HG03558 (cell line): ENCODE measurements around the gene WFDC1.

Experiments used
- ATAC-seq: cut with Tn5 transposase; IDR thresholded peaks from one replicate; pipeline ENCODE4 v1.9.1; 2021; ENCODE audit warnings: moderate number of reproducible peaks; ENCODE audit not compliant: unreplicated experiment; ENCODE audit errors: extremely low read depth

WFDC1 gene

GRCh38 chr16:84271866-84272265 is 22.8 kb upstream of the WFDC1 start:
- ATAC-seq: no peak

DNA sequence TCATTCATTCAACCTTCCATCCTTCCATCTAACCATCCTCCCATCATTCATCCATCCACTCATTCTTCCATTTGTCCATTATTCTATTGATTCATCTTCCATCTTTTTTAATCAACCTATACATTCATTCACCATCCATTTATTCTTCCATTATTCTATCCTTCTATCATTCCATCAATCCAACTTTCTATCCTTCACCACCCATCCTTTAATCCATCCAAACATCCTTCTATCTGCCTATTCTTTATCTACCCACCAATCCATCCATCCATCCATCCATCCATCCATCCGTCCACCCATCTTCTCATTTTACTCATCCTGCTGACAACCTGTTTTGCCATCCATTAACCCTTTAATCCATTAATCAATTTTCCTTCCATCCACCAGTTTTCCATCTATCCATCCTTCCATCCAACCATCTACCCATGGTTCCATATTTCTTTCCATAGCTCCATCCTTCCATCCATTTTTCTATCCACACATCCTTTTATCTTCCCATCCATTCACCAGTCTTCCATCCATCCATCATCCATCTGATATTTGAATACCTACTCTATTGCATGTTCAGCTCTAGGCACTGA is 21.8 kb upstream of the WFDC1 start:
- ATAC-seq: no peak

GRCh38 chr16:84274515-84274914 is 20.2 kb upstream of the WFDC1 start:
- ATAC-seq: no peak

DNA sequence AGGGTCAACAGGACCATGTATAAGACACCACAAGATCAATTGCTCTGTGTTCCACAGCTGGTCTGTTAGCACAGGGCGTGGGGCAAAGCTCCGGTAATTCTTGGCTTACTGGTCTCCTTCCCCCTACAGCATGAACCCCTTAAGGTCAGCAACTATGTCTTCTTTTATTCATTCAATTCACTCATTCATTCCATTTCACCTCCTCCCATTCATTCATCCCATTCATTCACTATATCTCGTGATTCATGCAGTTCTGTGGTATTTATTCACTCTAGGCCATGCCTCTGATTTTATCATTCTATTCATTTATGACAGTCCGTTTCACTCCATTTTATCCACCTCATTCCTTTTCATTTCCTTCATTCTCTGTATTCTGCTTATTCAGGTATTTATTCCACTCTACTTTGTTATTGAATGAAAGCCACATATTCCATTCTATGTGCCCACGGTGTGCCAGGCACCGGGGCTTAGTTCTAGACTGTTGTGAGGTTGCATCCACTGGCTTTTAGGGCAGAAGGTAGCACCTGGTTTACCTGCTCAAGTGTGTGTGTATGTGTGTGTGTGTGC is 19.0 kb upstream of the WFDC1 start:
- no peak for ATAC-seq

DNA sequence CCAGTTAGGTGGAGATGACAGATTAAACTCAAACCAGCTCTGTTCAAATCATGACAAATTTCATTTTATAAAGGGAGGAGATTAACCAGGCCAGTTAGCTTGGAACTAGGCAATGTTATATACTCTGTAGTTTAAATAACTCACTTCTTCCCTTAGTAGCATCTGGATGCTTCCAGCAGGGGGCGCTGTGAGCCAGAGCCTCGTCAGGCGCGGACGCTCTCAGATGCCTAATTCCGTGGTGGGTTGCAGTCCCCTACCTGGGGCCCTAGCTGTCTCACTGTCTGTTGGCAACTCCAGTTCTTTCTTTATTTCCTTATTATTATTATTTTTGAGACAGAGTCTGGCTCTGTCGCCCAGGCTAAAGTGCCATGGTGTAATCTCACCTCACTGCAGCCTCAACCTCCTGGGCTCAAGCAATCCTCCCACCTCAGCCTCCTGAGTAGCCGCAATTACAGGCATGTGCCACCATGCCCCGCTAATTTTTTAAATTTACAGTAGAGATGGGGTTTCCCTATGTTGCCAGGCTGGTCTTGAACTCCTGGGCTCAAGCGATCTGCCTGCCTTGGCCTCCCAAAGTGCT is 17.3 kb upstream of the WFDC1 start:
- no peak for ATAC-seq

DNA sequence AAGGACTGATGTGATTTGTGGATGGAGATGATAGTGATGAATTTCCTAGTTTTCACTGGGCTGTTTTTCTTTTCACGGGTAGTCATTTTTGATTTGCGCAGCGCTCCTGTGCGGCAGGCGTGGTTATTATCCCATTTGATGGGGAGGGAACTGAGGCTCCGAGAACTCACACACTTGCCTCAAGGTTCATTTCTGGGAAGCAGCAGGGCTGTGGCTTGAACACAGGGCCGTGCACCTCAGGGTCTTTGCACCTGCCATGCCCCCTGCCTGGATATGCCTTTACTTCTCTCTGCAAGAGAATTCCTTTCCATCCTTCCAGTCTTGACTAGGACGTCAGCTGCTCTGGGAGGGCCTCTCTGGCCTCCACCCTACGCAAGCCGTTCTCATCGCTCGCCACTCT is 16.3 kb upstream of the WFDC1 start:
- no peak for ATAC-seq

DNA sequence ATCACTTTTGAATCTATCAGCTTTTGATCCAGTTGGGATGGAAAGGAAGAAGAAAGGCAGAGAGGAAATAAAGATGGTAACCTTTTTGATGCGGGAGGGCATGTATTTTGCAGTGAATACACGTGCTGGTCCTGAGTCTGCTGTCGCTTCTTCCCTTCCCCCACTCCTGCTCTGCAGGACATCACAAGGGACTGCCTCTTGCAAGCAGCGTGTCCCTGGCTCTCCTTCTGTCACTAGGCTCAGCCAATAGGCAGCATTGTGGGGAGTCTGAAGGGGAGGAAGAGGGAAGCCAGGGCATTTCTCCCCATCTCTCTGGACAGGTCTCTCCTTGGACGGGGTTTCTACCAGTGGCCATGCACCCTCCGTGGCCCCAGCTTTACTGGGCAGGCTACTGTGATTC is 15.7 kb upstream of the WFDC1 start:
- ATAC-seq: no peak

DNA sequence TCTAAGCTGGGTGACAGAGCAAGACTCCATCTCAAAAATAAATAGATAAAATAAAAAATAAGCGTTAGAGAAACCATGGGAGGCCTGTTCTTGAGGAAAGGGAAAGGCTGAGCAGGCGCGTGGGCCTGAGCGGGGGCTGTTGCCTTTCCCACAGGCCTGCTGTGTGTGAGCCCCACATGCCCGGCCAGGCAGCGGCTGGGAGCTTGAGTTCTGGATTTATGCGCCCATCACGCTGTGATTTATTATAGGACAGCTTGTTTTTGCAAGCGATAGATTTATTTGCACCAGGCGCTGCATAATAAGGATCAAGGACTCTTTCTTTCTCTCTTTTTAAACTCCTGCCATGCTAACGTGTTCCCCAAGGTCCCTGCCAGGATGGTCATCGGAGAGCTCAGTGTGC is 14.8 kb upstream of the WFDC1 start:
- no peak for ATAC-seq

GRCh38 chr16:84281074-84281473 is 13.6 kb upstream of the WFDC1 start:
- ATAC-seq: no peak

GRCh38 chr16:84282533-84282932 is 12.1 kb upstream of the WFDC1 start:
- no peak for ATAC-seq

GRCh38 chr16:84283314-84284153 is 11.1 kb upstream of the WFDC1 start:
- no peak for ATAC-seq

DNA sequence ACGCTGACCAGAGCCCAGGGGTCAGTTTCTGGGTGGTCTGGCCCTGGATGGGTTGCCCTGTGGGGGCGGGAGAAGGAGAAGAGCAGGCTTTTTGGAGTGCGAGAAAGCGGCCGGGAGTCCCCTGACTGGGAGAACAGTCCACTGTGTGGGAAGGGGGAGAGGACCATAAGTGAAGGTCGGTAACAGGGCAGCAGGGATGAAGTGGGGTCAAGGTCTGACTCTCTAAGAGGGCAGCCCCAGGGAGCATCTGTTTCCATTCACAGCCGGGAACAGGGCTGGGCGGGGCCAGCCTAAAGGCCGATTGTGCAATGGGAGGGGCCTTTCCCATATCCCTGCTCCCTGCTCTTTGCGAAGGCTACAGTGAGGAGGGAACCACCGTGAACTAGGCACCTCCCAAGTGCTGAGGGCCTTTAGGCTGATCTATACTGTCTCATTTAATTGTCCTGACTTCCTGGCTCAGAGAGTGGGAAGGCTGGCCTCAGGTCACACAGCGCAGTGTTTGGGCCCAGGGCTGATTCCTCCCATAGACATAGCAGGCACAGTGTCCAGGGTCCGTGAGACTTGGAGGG is 10.4 kb upstream of the WFDC1 start:
- no peak for ATAC-seq

- no peak for ATAC-seq
These were observed 8.0 kb upstream of the WFDC1 start for GRCh38 chr16:84286578-84287240.

DNA sequence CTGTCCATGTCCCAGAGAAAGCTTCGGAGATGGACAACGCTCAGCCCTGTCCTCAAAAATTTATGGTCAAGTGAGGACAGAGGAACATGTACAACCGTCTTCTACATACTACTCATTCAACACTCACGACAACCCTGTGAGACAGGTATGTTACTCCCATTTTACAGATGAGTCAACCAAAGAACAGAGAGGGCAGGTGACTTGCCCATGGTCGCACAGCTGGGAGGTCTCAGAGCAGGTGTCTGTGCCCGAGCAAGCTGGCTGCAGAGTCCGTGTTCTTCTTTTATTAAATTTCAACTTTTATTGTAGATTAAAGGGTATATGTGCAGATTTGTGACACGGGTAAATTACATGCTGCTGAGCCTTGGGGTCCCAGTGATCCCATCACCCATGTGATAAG is 5.8 kb upstream of the WFDC1 start:
- no peak for ATAC-seq

DNA sequence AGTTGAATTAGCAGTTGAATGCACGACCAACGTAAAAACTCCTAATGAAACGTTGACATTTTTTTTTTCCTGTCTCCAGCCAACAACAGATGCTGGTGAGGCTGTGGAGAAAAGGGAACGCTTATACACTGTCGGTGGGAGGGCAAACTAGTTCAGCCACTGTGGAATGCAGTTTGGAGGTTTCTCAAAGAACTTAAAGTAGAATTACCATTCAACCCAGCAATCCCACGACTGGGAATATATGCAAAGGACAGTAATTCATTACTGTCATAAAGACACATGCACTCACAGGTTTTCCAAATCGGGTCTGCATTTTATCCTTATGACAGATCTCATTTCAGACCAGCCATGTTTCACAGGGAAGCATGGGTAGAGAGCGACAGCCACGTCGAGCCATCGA is 3.5 kb upstream of the WFDC1 start:
- no peak for ATAC-seq

DNA sequence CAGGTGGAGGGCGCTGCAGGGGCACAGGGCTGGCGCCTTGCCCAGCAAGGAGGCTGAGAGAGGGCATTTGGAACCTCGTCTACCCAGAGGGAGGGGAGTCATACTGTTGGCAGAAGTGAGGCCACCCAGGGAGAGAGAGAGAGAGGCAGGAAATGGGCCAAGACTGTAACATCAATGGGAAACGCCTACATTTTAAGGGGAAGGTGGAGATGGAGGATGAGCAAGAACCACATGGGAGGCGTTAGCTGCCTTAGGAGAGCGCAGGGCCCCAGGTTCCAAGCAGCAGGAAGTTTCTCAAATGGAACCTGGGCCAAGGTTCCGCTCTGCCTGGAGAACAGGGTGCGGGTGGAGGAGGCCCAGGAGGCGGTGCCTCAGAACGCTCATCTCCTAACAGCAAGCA is 2.7 kb upstream of the WFDC1 start:
- ATAC-seq: no peak

DNA sequence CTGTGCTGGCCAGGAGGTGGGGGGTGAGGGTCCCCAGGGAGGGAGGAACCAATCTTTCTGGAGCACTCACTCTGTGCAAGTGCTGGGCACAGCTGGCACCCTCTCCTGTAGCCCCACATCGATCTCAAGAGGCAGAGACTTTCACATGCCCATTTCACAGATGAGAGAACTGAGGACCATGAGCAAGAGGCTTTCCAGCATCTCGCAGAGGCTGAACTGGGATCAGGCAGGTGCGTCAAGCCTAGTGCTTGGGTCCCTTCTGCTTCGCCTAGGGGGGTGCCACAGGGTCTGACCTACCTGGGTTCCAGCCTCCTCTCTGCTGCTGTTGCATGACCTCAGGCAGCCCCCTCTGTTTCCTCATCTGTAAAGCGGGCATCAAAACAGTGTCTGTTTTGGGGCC is 1.3 kb upstream of the WFDC1 start:
- no peak for ATAC-seq

DNA sequence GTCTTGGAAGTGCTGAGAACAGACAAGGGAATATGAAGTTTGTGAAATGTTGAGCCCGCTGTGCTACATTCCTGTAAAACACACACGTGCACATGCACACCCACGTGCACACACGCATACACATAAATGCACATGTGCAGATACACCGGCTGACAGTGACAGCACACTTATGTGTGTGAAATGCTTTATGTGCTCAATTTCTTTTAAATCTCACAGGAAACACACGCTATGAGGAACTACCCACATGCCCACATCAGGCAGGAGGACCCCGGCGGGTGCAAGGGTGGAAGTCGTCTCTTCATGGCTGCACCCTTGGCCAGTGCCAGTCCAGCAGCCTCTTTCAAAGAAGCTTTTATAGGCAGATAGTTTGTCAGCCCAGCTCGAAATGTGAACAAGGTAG is 561 bp upstream of the WFDC1 start:
- no peak for ATAC-seq

DNA sequence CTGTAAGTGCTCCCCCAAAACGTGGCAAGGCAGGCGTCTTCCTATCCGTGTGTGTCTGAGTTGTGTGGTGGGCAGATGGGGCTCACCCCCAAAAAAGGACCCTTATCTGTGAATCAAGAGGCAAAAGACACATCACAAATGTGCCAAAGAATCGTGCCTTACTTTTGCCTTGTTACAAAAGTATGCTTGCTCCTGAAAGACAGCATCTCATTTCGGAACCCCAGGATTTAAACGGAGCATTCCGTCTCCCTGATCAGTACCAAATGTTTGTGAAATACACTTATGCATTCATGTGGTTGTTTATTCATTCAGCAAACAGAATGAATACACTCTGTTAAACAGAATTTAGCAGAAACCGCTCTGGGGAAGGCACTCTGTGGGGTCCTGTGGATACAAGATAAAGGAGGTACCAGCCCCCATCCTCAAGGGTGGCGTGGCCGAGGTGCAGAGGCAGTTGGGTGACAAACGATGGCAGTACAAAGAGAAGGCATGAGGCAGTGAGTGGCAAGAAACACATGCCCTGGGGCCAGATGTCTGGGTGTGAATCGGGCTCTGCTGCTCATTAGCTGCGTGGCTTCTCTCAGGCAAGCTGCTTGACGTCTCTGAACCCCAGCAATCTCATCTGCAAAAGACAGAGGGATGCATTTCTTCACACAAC is 654 bp downstream of the WFDC1 start:
- no peak for ATAC-seq

DNA sequence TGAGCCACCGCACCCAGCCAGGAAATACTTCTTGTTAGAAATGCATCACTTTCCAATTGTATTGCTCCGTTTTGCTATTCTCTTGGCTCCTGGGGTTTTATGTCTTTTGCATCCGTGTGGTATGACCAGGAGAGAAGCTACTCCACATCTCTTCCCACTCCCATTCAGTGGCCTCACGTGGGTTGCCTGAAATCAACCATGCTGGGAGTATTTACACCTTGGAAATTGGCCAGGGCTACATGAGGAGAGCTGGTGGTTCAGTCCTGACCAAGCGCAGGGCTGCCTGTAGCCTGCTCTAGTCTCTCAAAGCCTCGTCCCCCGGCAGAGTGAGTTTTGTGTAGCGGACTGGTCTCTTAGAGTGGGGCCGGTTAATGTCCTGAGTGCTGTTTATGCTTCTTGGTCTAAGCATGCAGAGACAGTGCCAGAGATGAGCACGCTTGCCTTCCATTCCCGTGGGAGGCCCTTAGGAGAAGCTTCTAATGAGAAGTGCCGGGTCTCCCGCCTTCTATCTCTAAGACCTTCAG is 3.8 kb downstream of the WFDC1 start:
- no peak for ATAC-seq
